ENCODE data around the gene BAIAP2L1. TPM values are rescaled to one million over a fixed set of nuclear protein-coding genes. Genes with fewer than 3 reads are reported as not detected.
A peak's percentile ranks its signal among the peaks of the same experiment; 100 is the strongest.

The BAIAP2L1 gene
- total and polyA plus RNA-seq, 9 of the 15 experiments (the other 6 are each of a cell fraction or from before 2014, with no cell fraction given): 4.2 to 29.8 (median 15.5) TPM

- no peak overlapping the region for H3K27ac ChIP-seq (ENCODE audit: extremely low read depth, low read depth, low read length)
- in situ Hi-C loops (cut with MboI) (no loop called here), intact Hi-C loops (cut with micrococcal nuclease) (no loop called here)
- no peak overlapping the region for H3K4me3 ChIP-seq
- no peaks in the 10 kb centered on the region for H3K36me3 ChIP-seq (ENCODE audit: control insufficient read depth, insufficient read depth, low read length)
- no TSS peak for BruUV-seq (replicated peaks)
- ChIA-PET CTCF (ENCODE audit: low intra/inter-chr PET ratio) (no interaction called here), POLR2A (interaction anchor here (2.2 kb wide), 1 partner anchor 10 kb away, joined by 5 read pairs; no protein-coding TSS in a partner anchor)
- no peak overlapping the region for H2AFZ ChIP-seq (ENCODE audit: low read depth, low read length)
- no peak overlapping the region for H3K4me2 ChIP-seq (ENCODE audit: insufficient read depth, low read length)
- FAIRE-seq (no peak), ATAC-seq (no peak), DNase-seq (ENCODE audit: extremely low read depth in 1 of 4, low spot score in 3 of 4) (no peak)
- H3K4me1 ChIP-seq (replicated peaks in 1 of 2; ENCODE audit: control insufficient read depth in 2 of 2, insufficient read depth in 2 of 2, low read length in 2 of 2): no peaks in the 10 kb centered on the region; a peak in 1 of 5 replicates
- no peaks in the 10 kb centered on the region for H3K79me2 ChIP-seq (ENCODE audit: control insufficient read depth, insufficient read depth, low read length)
- H3K9me3 ChIP-seq (replicated peaks; ENCODE audit: control insufficient read depth, insufficient read depth, low read depth, low read length): no peaks in the 10 kb centered on the region
- no peaks in the 10 kb centered on the region for H3K9me1 ChIP-seq (ENCODE audit: control insufficient read depth, insufficient read depth, low read length)
- H3K27me3 ChIP-seq (ENCODE audit: control insufficient read depth in 2 of 2, insufficient read depth in 2 of 2, low read length in 2 of 2): no peaks in the 10 kb centered on the region
- H3K9ac ChIP-seq (ENCODE audit: insufficient read depth in 1 of 2, low read depth in 2 of 2, low read length in 2 of 2): no peak overlapping the region
- 71% methylated on average over 6 of the region's 6 CpGs for WGBS (ENCODE audit: insufficient coverage, low coverage, missing lambda C conversion rate)
- no peaks in the 10 kb centered on the region for H4K20me1 ChIP-seq (replicated peaks; ENCODE audit: control insufficient read depth, insufficient read depth, low read length)
- no peak for TF ChIP-seq ZNF511 (CRISPR knock-in tag; IDR thresholded peaks at IDR 0.05)
- peak; percentile 69 for TF ChIP-seq ZBTB33 (CRISPR knock-in tag; IDR thresholded peaks at IDR 0.05)
- no peak for TF ChIP-seq FUS (optimal IDR thresholded peaks at IDR 0.05; ENCODE audit: low read depth, low read length)
- no peak for TF ChIP-seq GTF2A2 (tag; IDR thresholded peaks at IDR 0.05)
- TF ChIP-seq ZNF146 (CRISPR knock-in tag; IDR thresholded peaks at IDR 0.05; ENCODE audit: unreplicated experiment): peak; percentile 80
- no peak for TF ChIP-seq NFIC (IDR thresholded peaks at IDR 0.05)
- no peak for TF ChIP-seq MAFG (tag; conservative IDR thresholded peaks at IDR 0.05)
- no peak for TF ChIP-seq ZC3H8 (IDR thresholded peaks at IDR 0.05)
- TF ChIP-seq CTBP1 (IDR thresholded peaks at IDR 0.05; ENCODE audit: borderline replicate concordance): no peak
- TF ChIP-seq CHD7 (IDR thresholded peaks at IDR 0.05; ENCODE audit: low read depth, low read length): no peak
Measured at GRCh38 chr7:98338441-98338840, 62.4 kb downstream of the BAIAP2L1 start.
